PC-3 (cell line): Measurements from ENCODE around the gene PMS1. TPM values are rescaled to one million over a fixed set of nuclear protein-coding genes. Genes with fewer than 3 reads are reported as not detected.

Experiments
- ATAC-seq: fragments of 200-7000 bp; cut with Tn5 transposase; 2 replicates; pipeline ENCODE4 v1.9.1; 2020; ENCODE audit warnings: mild to moderate bottlenecking, moderate library complexity
- BruUV-seq: library from RNA; stranded (reverse); fragments of 400-500 nt; replicated peaks from 2 replicates; lab custom pipeline; 2021; lab: Mats Ljungman, UMichigan
- CTCF ChIA-PET: fragments of 300-600 bp; sonication (Branson Sonifier 250); formaldehyde crosslinking; loops from one replicate; lab custom pipeline; 2022; ENCODE audit warnings: antibody characterized with exemption; lab: Charles Lee
- POLR2A ChIA-PET: fragments of 300-600 bp; sonication (Branson Sonifier 250); formaldehyde crosslinking; loops from one replicate; lab custom pipeline; 2022; ENCODE audit warnings: antibody characterized with exemption; ENCODE audit not compliant: unreplicated experiment; lab: Charles Lee
- DNase-seq: peaks from one replicate; pipeline ENCODE4 v3.0.0-alpha.2; 2015
- H2AFZ ChIP-seq: fragments of 300-600 bp; sonication (generic); 2 replicates; pipeline ENCODE4 v1.6.0; 2016; ENCODE audit warnings: antibody characterized with exemption, low read length
- H3F3A ChIP-seq: fragments of 300-600 bp; sonication (generic); one replicate; pipeline ENCODE4 v1.6.0; 2017; ENCODE audit warnings: antibody characterized with exemption, low read length, control low read depth, mild to moderate bottlenecking; ENCODE audit not compliant: unreplicated experiment
- H3K27ac ChIP-seq: fragments of 300-600 bp; sonication (generic); 2 replicates; pipeline ENCODE4 v1.5.1; 2016; ENCODE audit warnings: mild to moderate bottlenecking, low read length
- H3K27me3 ChIP-seq: fragments of 300-600 bp; sonication (generic); 2 replicates; pipeline ENCODE4 v1.6.1; 2016; ENCODE audit warnings: low read length, mixed read lengths
- H3K36me3 ChIP-seq: fragments of 300-600 bp; sonication (generic); 2 replicates; pipeline ENCODE4 v1.6.1; 2016; ENCODE audit warnings: low read depth, mixed run types, low read length, mixed read lengths
- H3K4me1 ChIP-seq: fragments of 300-600 bp; sonication (generic); 2 replicates; pipeline ENCODE4 v1.5.1; 2016; ENCODE audit warnings: low read length; ENCODE audit not compliant: insufficient read depth
- H3K4me2 ChIP-seq: fragments of 300-600 bp; sonication (generic); 2 replicates; pipeline ENCODE4 v1.6.0; 2016; ENCODE audit warnings: low read length
- H3K4me3 ChIP-seq: fragments of 300-600 bp; sonication (generic); 2 replicates; pipeline ENCODE4 v1.5.1; 2016; ENCODE audit warnings: mild to moderate bottlenecking, low read length, mixed read lengths
- H3K79me2 ChIP-seq: fragments of 300-600 bp; sonication (generic); 2 replicates; pipeline ENCODE4 v1.6.1; 2017; ENCODE audit warnings: low read length, mixed read lengths
- H3K9ac ChIP-seq: fragments of 300-600 bp; sonication (generic); 2 replicates; pipeline ENCODE4 v1.6.0; 2016; ENCODE audit warnings: mild to moderate bottlenecking, low read length
- H3K9me2 ChIP-seq: fragments of 300-600 bp; sonication (generic); replicated peaks from 2 replicates; pipeline ENCODE4 v1.6.1; 2016; ENCODE audit warnings: mixed run types, low read length, mixed read lengths
- H3K9me3 ChIP-seq: fragments of 300-600 bp; sonication (generic); 2 replicates; pipeline ENCODE4 v1.6.1; 2016; ENCODE audit warnings: low read length, mixed read lengths
- H4K20me1 ChIP-seq: fragments of 300-600 bp; sonication (generic); 2 replicates; pipeline ENCODE4 v1.6.1; 2016; ENCODE audit warnings: low read length, mixed read lengths
- CTCF ChIP-seq: fragments of 300-600 bp; sonication (generic); conservative IDR thresholded peaks from 2 replicates; pipeline ENCODE4 v1.5.1; 2017; ENCODE audit warnings: antibody characterized with exemption, low read depth, mild to moderate bottlenecking, low read length
- EZH2 ChIP-seq: fragments of 300-600 bp; sonication (generic); IDR thresholded peaks from one replicate; pipeline ENCODE4 v1.6.1; 2017; ENCODE audit warnings: antibody characterized with exemption, mild to moderate bottlenecking, low read length; ENCODE audit not compliant: unreplicated experiment
- EZH2phosphoT487 ChIP-seq: fragments of 300-600 bp; sonication (generic); IDR thresholded peaks from 2 replicates; pipeline ENCODE4 v1.6.1; 2018; ENCODE audit warnings: mild to moderate bottlenecking, antibody characterized with exemption, low read length, borderline replicate concordance
- intact Hi-C: fragments of 100-400 bp; cut with micrococcal nuclease; formaldehyde crosslinking; loops from 2 replicates; pipeline ENCODE4 v1.9.0; 2023
- total RNA-seq: library from RNA; depleted of rRNA; stranded (reverse); fragments of >200 nt; gene quantifications from 2 replicates; pipeline ENCODE4 v1.2.3, GENCODE V29; 2014

The PMS1 gene
- total RNA-seq, 1 experiment from 2014 or later = 13.8 TPM

- H3K9me3 ChIP-seq = no peaks in the 10 kb centered on the region
- POLR2A ChIA-PET = no interaction called here
- H3K9ac ChIP-seq = no peak overlapping the region
- H3K9me2 ChIP-seq = no peaks in the 10 kb centered on the region
- no peaks in the 10 kb centered on the region for H3K79me2 ChIP-seq
- BruUV-seq = no TSS peak
- no peaks in the 10 kb centered on the region for H4K20me1 ChIP-seq
- CTCF ChIA-PET = no interaction called here
- ATAC-seq = no peak
- H3F3A ChIP-seq = no peaks in the 10 kb centered on the region
- no peak overlapping the region for H2AFZ ChIP-seq
- no peak for DNase-seq
- no peaks in the 10 kb centered on the region for H3K36me3 ChIP-seq
- intact Hi-C loops = no loop called here
- TF ChIP-seq EZH2phosphoT487 = no peak
- no peak for TF ChIP-seq EZH2
- no peak for TF ChIP-seq CTCF
- no peak overlapping the region for H3K27ac ChIP-seq
- no peaks in the 10 kb centered on the region for H3K4me1 ChIP-seq
- H3K27me3 ChIP-seq = no peaks in the 10 kb centered on the region
- no peak overlapping the region for H3K4me3 ChIP-seq
- no peak overlapping the region for H3K4me2 ChIP-seq
Observed at GRCh38 chr2:189879716-189880081, 95.4 kb downstream of the PMS1 start.

- no TSS peak for BruUV-seq
- ChIA-PET CTCF (no interaction called here), POLR2A (no interaction called here)
- H3K4me2 ChIP-seq = no peak overlapping the region
- no peak overlapping the region for H3K4me3 ChIP-seq
- H3K27ac ChIP-seq = no peak overlapping the region
- no peaks in the 10 kb centered on the region for H4K20me1 ChIP-seq
- no peaks in the 10 kb centered on the region for H3K9me3 ChIP-seq
- H3K79me2 ChIP-seq = no peaks in the 10 kb centered on the region
- intact Hi-C loops = no loop called here
- ATAC-seq (no peak), DNase-seq (no peak)
- no peak overlapping the region for H3K9ac ChIP-seq
- no peak overlapping the region for H2AFZ ChIP-seq
- no peaks in the 10 kb centered on the region for H3K4me1 ChIP-seq
- H3K36me3 ChIP-seq = no peaks in the 10 kb centered on the region
- no peaks in the 10 kb centered on the region for H3K27me3 ChIP-seq
- no peak for TF ChIP-seq EZH2phosphoT487
- no peak for TF ChIP-seq EZH2
- no peaks in the 10 kb centered on the region for H3F3A ChIP-seq
- no peaks in the 10 kb centered on the region for H3K9me2 ChIP-seq
Observed at GRCh38 chr2:189880429-189880828, 96.2 kb downstream of the PMS1 start.

GRCh38 chr2:189880832-189881492, 96.7 kb downstream of the PMS1 start:
- ChIA-PET CTCF (no interaction called here), POLR2A (interaction anchor here (0.7 kb wide), 1 partner anchor 102 kb away, joined by 6 read pairs; no protein-coding TSS in a partner anchor)
- Histone ChIP-seq H3K9me2 (no peaks in the 10 kb centered on the region), H3K27me3 (no peaks in the 10 kb centered on the region), H2AFZ (no peak overlapping the region), H3F3A (no peaks in the 10 kb centered on the region), H3K9ac (no peak overlapping the region), H3K27ac (no peak overlapping the region), H3K4me2 (no peak overlapping the region), H4K20me1 (no peaks in the 10 kb centered on the region), H3K9me3 (no peaks in the 10 kb centered on the region), H3K4me3 (no peak overlapping the region), H3K36me3 (no peaks in the 10 kb centered on the region), H3K79me2 (no peaks in the 10 kb centered on the region), H3K4me1 (no peaks in the 10 kb centered on the region)
- no peak for DNase-seq
- TF ChIP-seq EZH2phosphoT487 = no peak
- no peak for TF ChIP-seq CTCF
- no peak for TF ChIP-seq EZH2
- BruUV-seq = no TSS peak
- no peak for ATAC-seq
- intact Hi-C loops = no loop called here
